Muscle of back (tissue), 11 donors: Measurements from ENCODE around the gene IGDCC3. TPM values are rescaled to one million over a fixed set of nuclear protein-coding genes. Genes with fewer than 3 reads are reported as not detected.
A peak's percentile ranks its signal among the peaks of the same experiment; 100 is the strongest.
"Not testable (repeated sequence)": the region's sequence is repeated elsewhere in the genome, so short reads cannot be mapped to it uniquely, and the experiment has no call there.

Experiments used
- DNase-seq, 3 donors: peaks; one replicate each; pipeline versions ENCODE4 v3.0.0 to v3.0.0-alpha.2; 2013
- polyA plus RNA-seq, 10 donors: library from polyadenylated mRNA; unstranded; fragments of 120-200 nt; gene quantifications; one replicate each; pipeline ENCODE4 v1.2.1, GENCODE V29; 2013; ENCODE audit not compliant: insufficient read length in 10 of 10

The IGDCC3 gene
- polyA plus RNA-seq, 10 donors: 1.6 to 3.3 (median 2.8) TPM

- DNase-seq: no peak
These were observed 28.7 kb upstream of the IGDCC3 start for GRCh38 chr15:65406424-65407000.

- DNase-seq: no peak
These were observed 28.1 kb upstream of the IGDCC3 start for GRCh38 chr15:65405791-65406423.

GRCh38 chr15:65404186-65404872, 26.5 kb upstream of the IGDCC3 start:
- DNase-seq: no peak

- DNase-seq: peak in 1 of 3 donors; percentile 30
These were observed 25.2 kb upstream of the IGDCC3 start for GRCh38 chr15:65402961-65403360.

- no peak for DNase-seq
These were observed 23.9 kb upstream of the IGDCC3 start for GRCh38 chr15:65401611-65402240.

- peak in 2 of 3 donors; percentile 82 to 90 for DNase-seq
These were observed 23.2 kb upstream of the IGDCC3 start for GRCh38 chr15:65400760-65401610.

- no peak for DNase-seq
These were observed 22.2 kb upstream of the IGDCC3 start for GRCh38 chr15:65399997-65400396.

- no peak for DNase-seq
These were observed 21.4 kb upstream of the IGDCC3 start for GRCh38 chr15:65399001-65399706.

GRCh38 chr15:65398486-65398885, 20.7 kb upstream of the IGDCC3 start:
- DNase-seq: not testable (repeated sequence)

- DNase-seq: no peak
These were observed 19.1 kb upstream of the IGDCC3 start for GRCh38 chr15:65396965-65397317.

- DNase-seq: no peak
These were observed 18.6 kb upstream of the IGDCC3 start for GRCh38 chr15:65396283-65396964.

GRCh38 chr15:65395567-65396202, 17.9 kb upstream of the IGDCC3 start:
- no peak for DNase-seq

- no peak for DNase-seq
These were observed 17.1 kb upstream of the IGDCC3 start for GRCh38 chr15:65394936-65395335.

- no peak for DNase-seq
These were observed 16.5 kb upstream of the IGDCC3 start for GRCh38 chr15:65394280-65394789.

- DNase-seq: no peak
These were observed 15.8 kb upstream of the IGDCC3 start for GRCh38 chr15:65393557-65393956.

GRCh38 chr15:65393091-65393490, 15.3 kb upstream of the IGDCC3 start:
- DNase-seq: no peak

- DNase-seq: no peak
These were observed 14.6 kb upstream of the IGDCC3 start for GRCh38 chr15:65392368-65392767.

GRCh38 chr15:65391732-65392131, 13.9 kb upstream of the IGDCC3 start:
- no peak for DNase-seq

GRCh38 chr15:65390447-65390846, 12.6 kb upstream of the IGDCC3 start:
- no peak for DNase-seq

GRCh38 chr15:65389226-65389625, 11.4 kb upstream of the IGDCC3 start:
- no peak for DNase-seq
